M059J (cell line): Measurements from ENCODE around the gene MYB. TPM values are rescaled to one million over a fixed set of nuclear protein-coding genes. Genes with fewer than 3 reads are reported as not detected.
A peak's percentile ranks its signal among the peaks of the same experiment; 100 is the strongest.

Source experiments
- DNase-seq: peaks from one replicate; pipeline ENCODE4 v3.0.0-alpha.2; 2012; ENCODE audit warnings: low read depth
- total RNA-seq: library from RNA; depleted of rRNA; stranded (reverse); fragments of >200 nt; shearing (Covaris generic); gene quantifications from 2 replicates; pipeline ENCODE4 v1.2.3, GENCODE V29; 2014; rRNA removed

MYB gene
- total RNA-seq, 1 experiment from 2014 or later, result 5.1 TPM

DNA sequence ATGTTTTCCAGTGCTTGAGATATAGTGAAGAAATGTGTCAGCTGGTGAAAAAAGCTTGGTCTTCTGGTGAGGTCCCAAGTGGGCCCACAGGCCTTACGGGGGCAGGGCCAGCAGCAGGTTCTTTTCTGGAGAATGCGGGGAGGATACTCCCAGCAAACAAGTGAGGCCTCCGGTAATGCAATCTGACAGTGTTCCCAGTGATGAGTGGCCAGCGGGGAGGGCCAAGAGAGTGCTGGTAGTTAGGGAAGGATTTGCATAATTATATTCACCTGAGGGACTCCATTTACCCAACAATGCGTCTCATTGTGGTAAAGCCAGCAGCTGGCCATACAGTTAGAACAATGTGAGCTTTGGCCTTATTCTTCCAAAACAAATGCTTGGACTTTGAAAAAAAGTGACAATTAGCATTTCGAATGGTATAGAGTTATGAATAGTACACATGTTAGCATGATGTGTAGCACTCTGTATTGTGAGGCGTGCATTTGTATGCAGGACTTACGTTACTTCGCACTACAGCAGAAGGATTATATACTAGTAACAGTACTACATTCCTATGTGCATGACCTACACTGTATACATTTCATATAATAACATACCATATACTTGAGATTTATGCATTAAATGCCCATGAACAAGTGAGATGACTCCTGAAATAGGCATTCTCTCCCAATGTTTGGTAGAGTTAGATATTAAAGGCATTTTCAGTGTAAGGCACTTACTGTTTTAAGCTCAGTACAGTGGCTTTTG, 69.8 kb downstream of the MYB start:
- DNase-seq, result no peak

DNA sequence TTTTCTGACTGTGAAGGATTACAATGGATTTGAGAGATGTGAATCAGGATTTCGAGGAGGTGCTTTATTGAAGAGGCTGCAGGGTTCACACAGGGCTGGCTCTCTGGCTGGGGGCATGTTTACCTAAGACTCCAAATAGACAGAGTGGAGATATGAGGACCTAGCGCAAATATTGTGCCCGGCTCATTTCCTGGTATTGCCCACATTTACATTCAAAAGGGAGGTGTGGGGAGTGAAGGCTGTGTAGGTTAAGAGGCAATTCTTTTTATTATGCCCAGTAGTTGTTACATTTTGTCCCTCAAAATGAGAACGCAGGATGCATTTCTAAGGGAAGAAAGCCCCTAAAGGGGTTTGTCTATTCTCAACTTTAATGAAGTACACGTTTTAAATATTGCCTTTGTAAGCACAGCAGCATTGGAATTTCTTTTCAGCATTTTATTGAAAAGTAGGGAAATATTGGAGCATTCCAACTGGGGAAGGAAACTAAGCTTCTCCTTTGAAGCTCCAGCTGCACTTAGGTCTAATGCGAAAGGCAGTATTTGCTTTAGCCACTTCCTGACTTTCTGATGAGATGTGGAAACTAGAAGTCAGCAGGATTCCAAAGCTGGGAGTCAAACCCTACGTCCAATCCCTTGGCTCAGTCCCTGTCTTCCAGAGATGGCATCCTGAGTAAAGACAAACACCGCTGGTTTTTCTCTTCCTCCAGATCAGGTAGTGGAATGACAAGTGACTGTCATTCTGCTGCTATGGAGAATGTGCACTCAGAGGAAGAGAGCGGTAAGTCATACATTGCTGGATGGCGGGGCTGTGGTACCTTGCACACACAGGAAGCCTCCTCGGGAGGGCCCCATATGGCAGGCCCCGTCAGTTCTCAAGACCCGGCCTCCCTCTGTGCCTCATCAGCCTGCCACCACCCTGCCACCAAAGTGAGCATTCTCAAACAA, 70.7 kb downstream of the MYB start:
- peak; percentile 47 for DNase-seq

DNA sequence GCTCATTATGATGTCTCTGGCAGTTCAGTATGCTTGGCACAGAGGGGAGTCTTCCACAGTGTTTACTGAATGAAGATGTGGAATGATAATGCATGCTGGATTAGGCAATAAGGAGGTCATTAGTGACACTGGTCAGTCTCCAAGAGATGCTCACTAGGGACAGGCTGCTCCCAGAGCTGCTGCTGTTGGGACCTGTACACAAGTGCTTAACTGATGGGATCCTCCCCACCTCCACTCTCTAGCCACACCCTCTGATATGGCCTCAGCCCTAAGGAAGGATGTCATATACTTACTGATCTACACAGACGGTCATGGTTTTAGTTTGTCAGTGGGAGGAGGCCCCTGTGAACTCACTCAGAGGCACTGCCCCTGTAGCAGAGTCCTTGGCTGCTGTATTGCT, 73.4 kb downstream of the MYB start:
- no peak for DNase-seq

DNA sequence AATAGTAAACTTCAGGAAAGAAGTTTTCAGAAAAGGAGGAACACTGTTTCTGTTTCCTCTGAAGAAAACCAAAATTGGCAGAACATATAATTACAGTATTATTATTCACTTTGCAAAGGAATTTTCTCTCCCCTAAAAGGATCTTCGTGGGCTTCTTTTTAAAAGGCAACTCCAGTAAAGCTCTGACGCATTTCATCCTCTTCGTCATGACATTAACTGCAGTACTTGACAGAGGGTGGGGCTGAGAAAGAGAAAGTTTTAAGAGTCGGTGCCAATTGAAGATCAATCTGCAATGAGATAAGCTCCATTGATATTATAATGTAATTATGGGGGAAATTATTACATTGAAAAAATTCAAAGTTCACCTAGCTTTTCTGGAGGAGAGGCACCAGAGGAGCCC, 75.8 kb downstream of the MYB start:
- no peak for DNase-seq

DNA sequence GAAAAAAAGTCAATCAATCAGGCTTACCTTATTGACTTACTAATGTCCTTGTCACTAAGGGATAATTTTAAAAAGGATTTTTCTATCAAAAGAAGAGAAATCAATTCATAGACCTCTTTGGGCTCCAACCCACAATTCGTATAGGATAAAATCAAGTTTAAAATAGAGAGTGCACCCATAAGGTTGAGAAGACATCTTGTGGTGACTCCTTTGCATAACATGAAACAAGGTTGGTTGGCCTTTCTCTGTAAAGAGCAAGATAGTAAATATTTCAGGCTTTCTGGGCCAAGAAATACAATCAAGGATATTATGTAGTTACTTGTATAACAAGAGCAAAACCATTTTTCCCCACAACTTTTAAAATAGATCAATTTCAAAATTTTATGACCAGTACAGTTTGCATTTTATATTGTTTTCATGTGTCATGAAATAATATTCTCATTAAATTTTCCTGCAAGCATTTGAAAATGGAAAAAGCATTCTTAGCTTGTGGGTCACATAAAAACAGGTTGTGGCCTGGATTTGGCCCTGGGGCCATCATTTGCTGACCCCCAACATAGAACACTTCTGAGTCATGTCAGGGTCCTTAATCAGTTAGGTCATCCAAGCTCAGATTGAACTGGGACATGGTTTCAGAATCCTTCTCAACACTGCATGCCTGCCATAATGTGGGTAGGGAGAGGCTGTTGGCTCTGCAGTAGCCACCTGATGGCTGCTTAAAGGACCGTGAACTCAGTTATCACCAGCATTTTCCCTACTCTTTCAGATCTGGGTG, 76.7 kb downstream of the MYB start:
- DNase-seq, result peak; percentile 75

DNA sequence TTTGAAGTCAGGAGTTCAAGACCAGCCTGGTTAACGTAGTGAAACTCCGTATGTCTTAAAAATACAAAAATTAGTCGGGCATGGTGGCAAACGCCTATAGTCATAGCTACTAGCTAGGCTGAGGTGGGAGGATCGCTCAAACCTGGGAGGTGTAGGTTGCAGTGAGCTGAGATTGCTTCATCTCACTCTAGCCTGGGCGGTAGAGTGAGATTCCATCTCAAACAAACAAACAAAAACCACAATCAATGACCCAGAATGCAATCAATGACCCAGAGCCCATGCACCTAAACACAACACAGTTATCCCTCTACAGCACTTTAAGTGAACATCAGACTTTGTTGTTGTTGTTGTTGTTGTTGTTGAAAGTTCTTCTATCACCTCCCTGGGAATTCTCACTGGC, 77.9 kb downstream of the MYB start:
- DNase-seq, result peak; percentile 54

DNA sequence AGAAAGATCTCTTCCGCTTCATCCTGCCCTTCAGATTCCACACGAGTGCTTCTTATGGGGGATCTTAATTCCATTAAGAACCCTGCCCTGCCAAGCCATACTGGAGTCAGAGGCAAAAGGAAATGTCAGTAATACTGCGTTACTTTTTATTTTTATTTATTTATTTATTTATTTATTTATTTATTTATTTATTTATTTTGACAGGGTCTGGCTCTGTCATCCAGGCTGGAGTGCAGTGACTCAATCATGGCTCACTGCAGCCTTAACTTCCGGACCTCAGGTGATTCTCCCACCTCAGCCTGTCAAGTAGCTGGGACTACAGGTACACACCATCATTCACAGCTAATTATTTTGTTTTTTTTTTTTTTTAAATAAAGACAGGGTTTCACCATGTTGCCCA, 79.5 kb downstream of the MYB start:
- no peak for DNase-seq

DNA sequence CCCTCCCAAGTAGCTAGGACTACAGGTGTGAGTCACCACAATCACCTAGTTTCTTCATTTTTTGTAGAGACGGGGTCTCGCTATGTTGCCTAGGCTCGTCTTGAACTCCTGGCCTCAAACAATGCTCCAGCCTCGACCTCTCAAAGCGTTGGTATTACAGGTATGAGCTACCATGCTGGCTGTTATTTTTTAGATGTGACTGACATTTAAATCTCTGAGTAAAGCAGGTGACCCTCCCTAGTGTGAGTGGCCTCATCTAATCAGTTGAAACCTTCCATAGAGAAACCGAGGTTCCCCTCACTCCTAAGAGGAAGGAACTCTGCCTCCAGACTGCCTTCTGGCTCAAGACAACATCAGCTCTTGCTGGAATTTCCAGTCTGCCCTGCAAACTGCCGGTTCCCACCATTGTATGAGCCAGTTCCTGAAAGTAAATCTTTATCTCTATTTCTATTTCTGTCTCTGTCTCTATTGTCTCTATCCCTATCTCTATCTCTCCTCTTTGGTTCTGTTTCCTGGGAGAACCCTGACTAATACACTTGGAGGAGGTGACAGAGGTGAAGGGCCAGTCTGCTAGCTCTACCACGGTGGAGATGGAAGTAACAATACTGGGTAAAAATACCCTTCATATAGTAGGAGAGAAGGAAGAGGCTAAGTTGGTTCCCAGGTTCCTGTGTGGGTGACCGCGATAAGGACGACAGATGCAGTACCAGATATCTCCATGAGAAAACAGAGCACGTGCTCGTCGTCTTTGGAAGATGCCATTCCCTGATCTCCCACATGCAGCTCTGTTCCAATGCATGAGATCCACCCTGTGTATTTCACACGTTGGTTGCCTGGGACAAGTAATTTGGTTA, 81.0 kb downstream of the MYB start:
- DNase-seq, result no peak

DNA sequence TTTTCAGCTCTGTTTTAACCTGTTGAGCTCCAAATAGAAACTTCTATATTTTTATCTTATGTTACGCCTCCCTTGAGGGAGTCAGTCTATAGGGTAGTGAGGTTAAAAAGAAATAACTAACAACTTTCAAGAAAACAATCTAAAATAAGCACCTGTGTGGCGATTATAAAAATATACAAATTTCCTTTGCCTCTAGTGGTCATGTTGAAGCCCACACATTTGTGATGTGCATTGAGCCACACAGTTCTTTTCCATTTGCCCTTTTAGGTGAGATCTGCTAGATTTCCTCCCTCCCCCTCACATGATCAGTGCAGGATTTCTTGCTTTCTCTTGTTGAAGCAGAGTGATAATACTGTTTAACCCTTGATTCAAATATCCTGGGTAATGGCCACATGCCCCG, 84.2 kb downstream of the MYB start:
- no peak for DNase-seq

DNA sequence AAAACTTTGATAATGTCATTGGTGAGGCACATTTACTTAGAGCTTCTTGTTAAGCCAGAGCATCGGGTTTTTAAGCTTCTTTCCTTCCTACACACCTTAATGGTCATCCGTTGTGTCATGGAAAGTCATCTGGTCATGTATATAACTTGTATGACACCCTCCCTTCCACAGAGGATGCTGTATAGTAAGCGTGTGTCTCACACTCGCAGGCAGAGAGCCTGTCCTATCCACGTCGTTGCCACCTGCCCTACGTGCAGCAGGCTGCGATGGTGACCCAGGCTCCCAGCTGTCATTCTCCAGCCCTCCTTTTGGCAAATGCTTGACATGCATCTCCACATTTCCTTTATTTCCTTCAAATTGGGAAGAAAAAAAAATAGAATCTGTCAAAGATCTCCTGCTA, 85.6 kb downstream of the MYB start:
- no peak for DNase-seq

DNA sequence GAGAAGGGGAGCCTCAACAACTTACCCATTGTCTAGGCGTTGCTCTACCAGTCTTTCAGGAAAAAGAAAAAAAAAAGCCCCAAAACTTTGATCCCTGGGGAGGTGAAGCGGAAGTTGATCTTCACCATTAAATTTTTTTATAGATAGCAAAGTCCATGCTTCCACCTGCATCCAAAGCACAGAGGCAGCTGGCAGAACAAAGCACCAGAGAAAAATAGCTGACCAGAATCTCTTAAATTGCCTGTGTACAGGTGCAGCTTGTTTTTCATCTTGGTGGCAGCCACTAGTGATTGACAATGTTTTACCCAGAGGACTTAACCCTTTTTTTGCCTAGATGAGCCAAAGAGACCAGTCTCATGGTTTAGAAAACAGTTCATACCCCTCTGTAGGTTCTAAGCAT, 86.0 kb downstream of the MYB start:
- no peak for DNase-seq

DNA sequence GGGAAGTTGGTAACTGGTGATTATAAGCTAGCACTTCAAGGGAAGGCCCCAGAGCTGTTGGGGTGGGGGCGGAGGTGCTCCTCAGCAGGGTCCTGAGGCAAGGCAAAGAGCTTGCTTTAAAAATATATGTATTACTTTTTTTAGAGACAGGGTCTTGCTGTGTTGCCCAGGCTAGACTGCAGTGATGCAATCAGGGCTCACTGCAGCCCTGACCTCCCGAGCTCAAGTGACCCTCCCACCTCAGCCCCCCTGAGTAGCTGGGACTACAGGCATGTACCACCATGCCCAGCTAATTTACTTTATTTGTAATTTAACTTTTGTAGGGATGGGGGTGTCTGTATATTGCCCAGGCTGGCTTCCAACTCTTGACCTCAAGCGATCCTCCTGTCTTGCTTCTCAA, 87.2 kb downstream of the MYB start:
- DNase-seq, result no peak

DNA sequence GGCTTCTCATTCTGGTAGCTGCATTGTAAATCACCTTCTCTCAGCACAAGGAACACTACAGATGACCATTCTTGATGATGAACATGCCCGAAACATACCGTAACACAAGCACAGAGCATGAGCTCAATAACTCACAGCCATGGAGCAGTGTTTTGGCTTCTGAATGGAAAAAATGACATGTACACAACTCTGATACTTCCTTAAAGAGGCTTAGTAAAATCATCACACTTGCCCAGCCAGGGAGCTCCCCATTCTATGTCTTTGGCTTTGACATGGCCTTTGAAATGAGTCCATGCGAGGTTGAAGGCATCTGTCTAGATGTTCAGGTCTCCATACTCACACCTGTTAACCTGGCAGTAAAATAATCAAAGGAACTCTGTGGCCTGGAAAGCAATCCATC, 87.6 kb downstream of the MYB start:
- DNase-seq, result no peak

Other genes starting within 250 kb of the MYB start
- not detected in 2 replicates for gene ALDH8A1, start 231.2 kb upstream of the MYB start, total RNA-seq
- 98.1 and 137 TPM in 2 replicates for gene HBS1L, start 126.5 kb upstream of the MYB start, total RNA-seq